Measurements from ENCODE around the gene FAIM2.

DNA sequence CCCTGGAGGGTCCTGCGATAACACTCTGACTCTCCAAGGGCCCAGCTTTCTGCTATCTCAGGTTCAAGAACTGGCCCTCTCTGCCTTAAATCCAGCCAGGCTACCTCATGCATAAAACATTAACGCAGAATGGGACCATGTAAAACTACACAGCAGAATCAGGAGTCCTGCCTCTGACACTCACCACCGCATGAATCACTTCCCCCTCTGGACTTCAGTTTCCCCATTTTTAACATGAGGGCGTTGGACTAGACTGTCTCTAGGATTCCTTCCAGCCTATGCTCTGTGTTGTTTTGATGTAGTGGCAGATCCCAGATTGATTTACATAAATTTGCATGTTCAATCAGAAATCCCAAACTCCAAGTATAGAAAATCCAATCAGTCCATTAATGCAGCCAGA lies 78.8 kb downstream of the FAIM2 start:
- TF ChIP-seq, protein P1, sequence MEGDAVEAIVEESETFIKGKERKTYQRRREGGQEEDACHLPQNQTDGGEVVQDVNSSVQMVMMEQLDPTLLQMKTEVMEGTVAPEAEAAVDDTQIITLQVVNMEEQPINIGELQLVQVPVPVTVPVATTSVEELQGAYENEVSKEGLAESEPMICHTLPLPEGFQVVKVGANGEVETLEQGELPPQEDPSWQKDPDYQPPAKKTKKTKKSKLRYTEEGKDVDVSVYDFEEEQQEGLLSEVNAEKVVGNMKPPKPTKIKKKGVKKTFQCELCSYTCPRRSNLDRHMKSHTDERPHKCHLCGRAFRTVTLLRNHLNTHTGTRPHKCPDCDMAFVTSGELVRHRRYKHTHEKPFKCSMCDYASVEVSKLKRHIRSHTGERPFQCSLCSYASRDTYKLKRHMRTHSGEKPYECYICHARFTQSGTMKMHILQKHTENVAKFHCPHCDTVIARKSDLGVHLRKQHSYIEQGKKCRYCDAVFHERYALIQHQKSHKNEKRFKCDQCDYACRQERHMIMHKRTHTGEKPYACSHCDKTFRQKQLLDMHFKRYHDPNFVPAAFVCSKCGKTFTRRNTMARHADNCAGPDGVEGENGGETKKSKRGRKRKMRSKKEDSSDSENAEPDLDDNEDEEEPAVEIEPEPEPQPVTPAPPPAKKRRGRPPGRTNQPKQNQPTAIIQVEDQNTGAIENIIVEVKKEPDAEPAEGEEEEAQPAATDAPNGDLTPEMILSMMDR (IDR thresholded peaks at IDR 0.05) = no peak
- no peak for TF ChIP-seq POLR2A (IDR thresholded peaks at IDR 0.05)

All from heart left ventricle (tissue), 13 donors.